ENCODE measurements around the gene BEST1. TPM values are rescaled to one million over a fixed set of nuclear protein-coding genes. Genes with fewer than 3 reads are reported as not detected.
A peak's percentile ranks its signal among the peaks of the same experiment; 100 is the strongest.

Gene BEST1
- total and polyA plus RNA-seq, 2 of the 13 experiments (the other 11 are each of a cell fraction or from before 2014, with no cell fraction given): 0.09 to 0.65 TPM

GRCh38 chr11:61980783-61981541 is 30.8 kb downstream of the BEST1 start (continued):
- no peak for TF ChIP-seq ZBTB2 (CRISPR knock-in tag; IDR thresholded peaks at IDR 0.05; ENCODE audit: low read depth)
- no peak for TF ChIP-seq NFIB (CRISPR knock-in tag; IDR thresholded peaks at IDR 0.05; ENCODE audit: borderline replicate concordance)
- TF ChIP-seq LRRFIP1 (CRISPR knock-in tag; conservative IDR thresholded peaks at IDR 0.05): no peak
- TF ChIP-seq ZKSCAN8 (CRISPR knock-in tag; IDR thresholded peaks at IDR 0.05; ENCODE audit: borderline replicate concordance): peak; percentile 61; the same call in 1 of the 2 replicates
- TF ChIP-seq BCL3 (CRISPR knock-in tag; IDR thresholded peaks at IDR 0.05): no peak
- 0 out of 2 replicates have a peak, but pooled peaks have one; percentile 13 for TF ChIP-seq ZBTB33 (CRISPR knock-in tag; IDR thresholded peaks at IDR 0.05)
- TF ChIP-seq FOSL2 (CRISPR knock-in tag; IDR thresholded peaks at IDR 0.05): peak; percentile 51
- TF ChIP-seq TGIF2 (CRISPR knock-in tag; IDR thresholded peaks at IDR 0.05): no peak; the same call in 1 of the 2 replicates
- TF ChIP-seq ZNF513 (CRISPR knock-in tag; conservative IDR thresholded peaks at IDR 0.05): no peak
- no peak for TF ChIP-seq ZSCAN30 (CRISPR knock-in tag; IDR thresholded peaks at IDR 0.05)
- 0 out of 4 replicates have a peak, but pooled peaks of 1 of the 2 experiments have one; percentile 8 for TF ChIP-seq ATF4 (CRISPR knock-in tag; IDR thresholded peaks at IDR 0.05)
- 0 out of 2 replicates have a peak, but pooled peaks have one; percentile 40 for TF ChIP-seq MEF2D (CRISPR knock-in tag; IDR thresholded peaks at IDR 0.05)
- peak; percentile 41; the same call in 1 of the 2 replicates for TF ChIP-seq HBP1 (CRISPR knock-in tag; IDR thresholded peaks at IDR 0.05; ENCODE audit: low read depth)
- TF ChIP-seq RFXAP (CRISPR knock-in tag; IDR thresholded peaks at IDR 0.05; ENCODE audit: borderline replicate concordance): no peak; the same call in 1 of the 2 replicates
- TF ChIP-seq ZNF282 (IDR thresholded peaks at IDR 0.05; ENCODE audit: partially characterized antibody): no peak
